OCI-LY1 (cell line): ENCODE data around the gene CRYGD.

Experiments used
- H2AFZ ChIP-seq: fragments of 200-600 bp; sonication (generic), shearing (Covaris generic); 2 replicates; pipeline ENCODE4 v1.6.0; 2014; ENCODE audit warnings: antibody characterized with exemption, mild to moderate bottlenecking, low read length
- H3F3A ChIP-seq: fragments of 200-600 bp; sonication (generic), shearing (Covaris generic); 2 replicates; pipeline ENCODE4 v1.6.0; 2014; ENCODE audit warnings: mild to moderate bottlenecking, antibody characterized with exemption, low read length, moderate library complexity; ENCODE audit not compliant: insufficient read depth
- H3K27ac ChIP-seq: fragments of 200-600 bp; sonication (generic); 2 replicates; pipeline ENCODE4 v1.5.1; 2014; ENCODE audit warnings: low read length, mixed run types, mild to moderate bottlenecking, low read depth; ENCODE audit not compliant: poor library complexity, severe bottlenecking
- H3K27me3 ChIP-seq: fragments of 200-600 bp; sonication (generic); 2 replicates; pipeline ENCODE4 v1.6.0; 2014; ENCODE audit warnings: antibody characterized with exemption, mild to moderate bottlenecking, low read length, moderate library complexity; ENCODE audit not compliant: insufficient read depth
- H3K36me3 ChIP-seq: fragments of 200-600 bp; sonication (generic); 2 replicates; pipeline ENCODE4 v1.6.1; 2014; ENCODE audit warnings: mild to moderate bottlenecking, antibody characterized with exemption, low read length, moderate library complexity, mixed read lengths; ENCODE audit not compliant: insufficient read depth
- H3K4me1 ChIP-seq: fragments of 200-600 bp; sonication (generic); 2 replicates; pipeline ENCODE4 v1.5.1; 2014; ENCODE audit warnings: mild to moderate bottlenecking, low read length, moderate library complexity; ENCODE audit not compliant: insufficient read depth, severe bottlenecking
- H3K4me2 ChIP-seq: fragments of 200-600 bp; sonication (generic), shearing (Covaris generic); 2 replicates; pipeline ENCODE4 v1.6.1; 2014; ENCODE audit warnings: low read length
- H3K4me3 ChIP-seq: fragments of 200-600 bp; sonication (generic); 2 replicates; pipeline ENCODE4 v1.5.1; 2014; ENCODE audit warnings: low read length, low read depth, mild to moderate bottlenecking, mixed read lengths; ENCODE audit not compliant: poor library complexity, severe bottlenecking
- H3K79me2 ChIP-seq: fragments of 200-600 bp; shearing (Covaris generic); 2 replicates; pipeline ENCODE4 v1.6.1; 2016; ENCODE audit warnings: mixed run types, low read length, mixed read lengths; ENCODE audit not compliant: insufficient read depth
- H3K9ac ChIP-seq: fragments of 200-600 bp; sonication (generic), shearing (Covaris generic); 2 replicates; pipeline ENCODE4 v1.6.1; 2014; ENCODE audit warnings: mild to moderate bottlenecking, low read length, mixed read lengths
- H3K9me2 ChIP-seq: fragments of 200-600 bp; sonication (generic), shearing (Covaris generic); 2 replicates; pipeline ENCODE4 v1.6.1; 2014; ENCODE audit warnings: low read depth, mild to moderate bottlenecking, low read length, mixed read lengths
- H3K9me3 ChIP-seq: fragments of 200-600 bp; shearing (Covaris generic); 2 replicates; pipeline ENCODE4 v1.6.1; 2014; ENCODE audit warnings: low read length, mixed read lengths
- H4K20me1 ChIP-seq: fragments of 200-600 bp; sonication (generic), shearing (Covaris generic); 2 replicates; pipeline ENCODE4 v1.6.0; 2016; ENCODE audit warnings: mild to moderate bottlenecking, low read length; ENCODE audit not compliant: insufficient read depth
- CTCF ChIP-seq: fragments of 200-600 bp; sonication (generic), shearing (Covaris generic); IDR thresholded peaks from 2 replicates; pipeline ENCODE4 v1.5.1; 2017; ENCODE audit warnings: mild to moderate bottlenecking, antibody characterized with exemption, low read length, moderate library complexity, mixed read lengths
- EZH2 ChIP-seq: fragments of 200-600 bp; sonication (generic), shearing (Covaris generic); IDR thresholded peaks from 2 replicates; pipeline ENCODE4 v1.8.0; 2017; ENCODE audit warnings: borderline replicate concordance, mixed run types, mild to moderate bottlenecking, antibody characterized with exemption, low read length, moderate library complexity, mixed read lengths

CRYGD gene

GRCh38 chr2:208098267-208098666 is 26.1 kb downstream of the CRYGD start:
- Histone ChIP-seq H3K27ac (no peak overlapping the region), H3K9ac (no peak overlapping the region), H3K27me3 (no peaks in the 10 kb centered on the region), H3K36me3 (no peaks in the 10 kb centered on the region), H3K4me3 (no peak overlapping the region), H3K4me2 (no peak overlapping the region), H3K9me2 (no peaks in the 10 kb centered on the region), H3K9me3 (no peaks in the 10 kb centered on the region), H4K20me1 (no peaks in the 10 kb centered on the region), H3K4me1 (no peaks in the 10 kb centered on the region), H2AFZ (no peak overlapping the region), H3F3A (no peaks in the 10 kb centered on the region), H3K79me2 (no peaks in the 10 kb centered on the region)
- no peak for TF ChIP-seq EZH2
- TF ChIP-seq CTCF = no peak

- Histone ChIP-seq H3K4me2 (no peak overlapping the region), H4K20me1 (no peaks in the 10 kb centered on the region), H3K9ac (no peak overlapping the region), H3K79me2 (no peaks in the 10 kb centered on the region), H3K9me3 (no peaks in the 10 kb centered on the region), H3K36me3 (no peaks in the 10 kb centered on the region), H3K27me3 (no peaks in the 10 kb centered on the region), H3K4me3 (no peak overlapping the region), H2AFZ (no peak overlapping the region), H3K9me2 (no peaks in the 10 kb centered on the region), H3K27ac (no peak overlapping the region), H3F3A (no peaks in the 10 kb centered on the region), H3K4me1 (no peaks in the 10 kb centered on the region)
- TF ChIP-seq CTCF = no peak
- TF ChIP-seq EZH2 = no peak
These were observed 26.5 kb downstream of the CRYGD start for GRCh38 chr2:208097801-208098200.

- no peak overlapping the region for H3K4me3 ChIP-seq
- no peak overlapping the region for H3K9ac ChIP-seq
- H3K27me3 ChIP-seq = no peaks in the 10 kb centered on the region
- no peak overlapping the region for H3K27ac ChIP-seq
- no peak overlapping the region for H3K4me2 ChIP-seq
- H3F3A ChIP-seq = no peaks in the 10 kb centered on the region
- H3K79me2 ChIP-seq = no peaks in the 10 kb centered on the region
- no peak overlapping the region for H2AFZ ChIP-seq
- no peaks in the 10 kb centered on the region for H3K9me2 ChIP-seq
- H4K20me1 ChIP-seq = no peaks in the 10 kb centered on the region
- no peaks in the 10 kb centered on the region for H3K36me3 ChIP-seq
- no peaks in the 10 kb centered on the region for H3K4me1 ChIP-seq
- TF ChIP-seq EZH2 (no peak), CTCF (no peak)
- no peaks in the 10 kb centered on the region for H3K9me3 ChIP-seq
These were observed 27.0 kb downstream of the CRYGD start for GRCh38 chr2:208097313-208097712.
